Middle frontal gyrus (tissue), 1 donor: ENCODE data around the gene LACTB.

Experiments used
- DNase-seq: peaks from one replicate; pipeline ENCODE4 v3.0.0-alpha.2; 2015; ENCODE audit warnings: low spot score; ENCODE audit errors: extremely low spot score

LACTB gene

GRCh38 chr15:63121382-63122001, at the start of gene LACTB:
Gene LACTB (plus strand): TSS chr15:63121861. CDS start chr15:63121872, 11 bp downstream.
- DNase-seq, result peak; percentile 74

GRCh38 chr15:63072023-63072650, 49.5 kb upstream of the LACTB start:
- no peak for DNase-seq

GRCh38 chr15:63072809-63073277, 48.8 kb upstream of the LACTB start:
- DNase-seq, result no peak

- DNase-seq, result no peak
Observed at GRCh38 chr15:63073497-63074172, 48.0 kb upstream of the LACTB start.

- DNase-seq, result no peak
Observed at GRCh38 chr15:63075015-63075983, 46.4 kb upstream of the LACTB start.

- DNase-seq, result no peak
Observed at GRCh38 chr15:63075984-63076713, 45.5 kb upstream of the LACTB start.

- DNase-seq, result no peak
Observed at GRCh38 chr15:63076714-63077046, 45.0 kb upstream of the LACTB start.

- DNase-seq, result no peak
Observed at GRCh38 chr15:63077952-63078351, 43.7 kb upstream of the LACTB start.

GRCh38 chr15:63079947-63080626, 41.6 kb upstream of the LACTB start:
- DNase-seq, result no peak

GRCh38 chr15:63080634-63081250, 40.9 kb upstream of the LACTB start:
- no peak for DNase-seq

- no peak for DNase-seq
Observed at GRCh38 chr15:63082366-63082765, 39.3 kb upstream of the LACTB start.

GRCh38 chr15:63083044-63083443, 38.6 kb upstream of the LACTB start:
- DNase-seq, result no peak

- no peak for DNase-seq
Observed at GRCh38 chr15:63083541-63083940, 38.1 kb upstream of the LACTB start.

- no peak for DNase-seq
Observed at GRCh38 chr15:63084806-63085205, 36.9 kb upstream of the LACTB start.

- no peak for DNase-seq
Observed at GRCh38 chr15:63085289-63085688, 36.4 kb upstream of the LACTB start.

GRCh38 chr15:63086271-63086670, 35.4 kb upstream of the LACTB start:
- no peak for DNase-seq

GRCh38 chr15:63086947-63087346, 34.7 kb upstream of the LACTB start:
- DNase-seq, result no peak

- no peak for DNase-seq
Observed at GRCh38 chr15:63088533-63089245, 33.0 kb upstream of the LACTB start.
